Measurements from ENCODE around the gene PREX1.

DNA sequence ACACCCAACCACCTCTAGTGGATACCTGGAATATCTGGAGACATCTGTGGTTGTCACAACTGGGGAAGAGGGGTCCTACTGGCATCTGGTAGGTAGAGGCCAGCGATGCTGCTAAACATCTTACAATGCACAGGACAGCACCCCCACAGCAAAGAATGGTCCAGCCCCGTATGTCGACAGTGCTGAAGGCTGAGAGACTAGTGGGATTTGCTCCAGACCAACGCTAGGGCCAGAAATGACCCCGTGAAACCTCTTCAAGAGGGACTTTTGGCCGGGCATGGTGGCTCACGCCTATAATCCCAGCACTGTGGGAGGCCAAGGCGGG lies 7.2 kb downstream of the PREX1 start:
- TF ChIP-seq POLR2A (IDR thresholded peaks at IDR 0.05) (no peak), POLR2AphosphoS5 (IDR thresholded peaks at IDR 0.05) (no peak)
- TF ChIP-seq, protein P1, sequence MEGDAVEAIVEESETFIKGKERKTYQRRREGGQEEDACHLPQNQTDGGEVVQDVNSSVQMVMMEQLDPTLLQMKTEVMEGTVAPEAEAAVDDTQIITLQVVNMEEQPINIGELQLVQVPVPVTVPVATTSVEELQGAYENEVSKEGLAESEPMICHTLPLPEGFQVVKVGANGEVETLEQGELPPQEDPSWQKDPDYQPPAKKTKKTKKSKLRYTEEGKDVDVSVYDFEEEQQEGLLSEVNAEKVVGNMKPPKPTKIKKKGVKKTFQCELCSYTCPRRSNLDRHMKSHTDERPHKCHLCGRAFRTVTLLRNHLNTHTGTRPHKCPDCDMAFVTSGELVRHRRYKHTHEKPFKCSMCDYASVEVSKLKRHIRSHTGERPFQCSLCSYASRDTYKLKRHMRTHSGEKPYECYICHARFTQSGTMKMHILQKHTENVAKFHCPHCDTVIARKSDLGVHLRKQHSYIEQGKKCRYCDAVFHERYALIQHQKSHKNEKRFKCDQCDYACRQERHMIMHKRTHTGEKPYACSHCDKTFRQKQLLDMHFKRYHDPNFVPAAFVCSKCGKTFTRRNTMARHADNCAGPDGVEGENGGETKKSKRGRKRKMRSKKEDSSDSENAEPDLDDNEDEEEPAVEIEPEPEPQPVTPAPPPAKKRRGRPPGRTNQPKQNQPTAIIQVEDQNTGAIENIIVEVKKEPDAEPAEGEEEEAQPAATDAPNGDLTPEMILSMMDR (IDR thresholded peaks at IDR 0.05 in 8 of 11, conservative IDR thresholded peaks at IDR 0.05 in 3 of 11): no peak

All from spleen (tissue), 7 donors.